ENCODE data around the gene TIMM8B. TPM values are rescaled to one million over a fixed set of nuclear protein-coding genes. Genes with fewer than 3 reads are reported as not detected.

TIMM8B gene
- polyA plus RNA-seq, 1 donor from 2014 or later, result 121 TPM

GRCh38 chr11:112132737-112133136, 46.2 kb upstream of the TIMM8B start:
- Histone ChIP-seq H3K4me3 (ENCODE audit: low read length) (no peak overlapping the region), H3K9me2 (ENCODE audit: insufficient read depth, low read length) (no peaks in the 10 kb centered on the region), H3K79me2 (replicated peaks; ENCODE audit: insufficient read depth, low read length) (no peaks in the 10 kb centered on the region), H3K4me2 (ENCODE audit: low read length) (no peak overlapping the region), H3K27me3 (ENCODE audit: insufficient read depth, low read depth, low read length) (no peaks in the 10 kb centered on the region), H3K36me3 (ENCODE audit: insufficient read depth, low read length) (no peaks in the 10 kb centered on the region), H4K20me1 (ENCODE audit: insufficient read depth) (no peaks in the 10 kb centered on the region), H2AFZ (ENCODE audit: low read depth, low read length) (no peak overlapping the region), H3F3A (ENCODE audit: insufficient read depth, low read length, poor library complexity, severe bottlenecking) (no peaks in the 10 kb centered on the region), H3K9ac (ENCODE audit: low read length) (no peak overlapping the region), H3K9me3 (ENCODE audit: low read length) (no peaks in the 10 kb centered on the region), H3K27ac (ENCODE audit: low read length) (no peak overlapping the region)
- TF ChIP-seq EZH2 (IDR thresholded peaks at IDR 0.05; ENCODE audit: borderline replicate concordance, insufficient read depth, low read length, poor library complexity, severe bottlenecking) (no peak), RAD21 (conservative IDR thresholded peaks at IDR 0.05) (no peak), CTCF (IDR thresholded peaks at IDR 0.05; ENCODE audit: poor library complexity, severe bottlenecking) (no peak), EP300 (conservative IDR thresholded peaks at IDR 0.05; ENCODE audit: poor library complexity, severe bottlenecking) (no peak), SMC3 (conservative IDR thresholded peaks at IDR 0.05; ENCODE audit: poor library complexity) (no peak), REST (IDR thresholded peaks at IDR 0.05; ENCODE audit: borderline replicate concordance) (no peak), TAF1 (IDR thresholded peaks at IDR 0.05; ENCODE audit: low read depth) (no peak), MXI1 (conservative IDR thresholded peaks at IDR 0.05; ENCODE audit: poor library complexity, severe bottlenecking) (no peak), POLR2AphosphoS5 (IDR thresholded peaks at IDR 0.05) (no peak)

GRCh38 chr11:112129656-112130055, 43.1 kb upstream of the TIMM8B start:
- Histone ChIP-seq H3K9ac (ENCODE audit: low read length) (no peak overlapping the region), H3K9me3 (ENCODE audit: low read length) (no peaks in the 10 kb centered on the region), H3K27me3 (ENCODE audit: insufficient read depth, low read depth, low read length) (no peaks in the 10 kb centered on the region), H3K4me3 (ENCODE audit: low read length) (no peak overlapping the region), H3K4me2 (ENCODE audit: low read length) (no peak overlapping the region), H3K79me2 (replicated peaks; ENCODE audit: insufficient read depth, low read length) (no peaks in the 10 kb centered on the region), H2AFZ (ENCODE audit: low read depth, low read length) (no peak overlapping the region), H3K27ac (ENCODE audit: low read length) (no peak overlapping the region), H3K36me3 (ENCODE audit: insufficient read depth, low read length) (no peaks in the 10 kb centered on the region), H3F3A (ENCODE audit: insufficient read depth, low read length, poor library complexity, severe bottlenecking) (no peaks in the 10 kb centered on the region), H4K20me1 (ENCODE audit: insufficient read depth) (no peaks in the 10 kb centered on the region), H3K9me2 (ENCODE audit: insufficient read depth, low read length) (no peaks in the 10 kb centered on the region)
- TF ChIP-seq REST (IDR thresholded peaks at IDR 0.05; ENCODE audit: borderline replicate concordance) (no peak), MXI1 (conservative IDR thresholded peaks at IDR 0.05; ENCODE audit: poor library complexity, severe bottlenecking) (no peak), SMC3 (conservative IDR thresholded peaks at IDR 0.05; ENCODE audit: poor library complexity) (no peak), EP300 (conservative IDR thresholded peaks at IDR 0.05; ENCODE audit: poor library complexity, severe bottlenecking) (no peak), RAD21 (conservative IDR thresholded peaks at IDR 0.05) (no peak), EZH2 (IDR thresholded peaks at IDR 0.05; ENCODE audit: borderline replicate concordance, insufficient read depth, low read length, poor library complexity, severe bottlenecking) (no peak), TAF1 (IDR thresholded peaks at IDR 0.05; ENCODE audit: low read depth) (no peak), CTCF (IDR thresholded peaks at IDR 0.05; ENCODE audit: poor library complexity, severe bottlenecking) (no peak), POLR2AphosphoS5 (IDR thresholded peaks at IDR 0.05) (no peak)
